GM23338 (cell line): ENCODE results near the gene TRIOBP. TPM values are rescaled to one million over a fixed set of nuclear protein-coding genes. Genes with fewer than 3 reads are reported as not detected.

Experiments used
- ATAC-seq: fragments of 200-7000 bp; cut with Tn5 transposase; 3 replicates; pipeline ENCODE4 v1.9.1; 2020
- DNase-seq: peaks from one replicate; pipeline ENCODE4 v3.0.0-alpha.2; 2015; ENCODE audit warnings: low spot score
- H2AFZ ChIP-seq: fragments of 200-600 bp; sonication (generic); 2 replicates; pipeline ENCODE4 v1.8.0; 2016; ENCODE audit warnings: antibody characterized with exemption, mild to moderate bottlenecking, moderate library complexity
- H3F3A ChIP-seq: fragments of 200-600 bp; sonication (generic); replicated peaks from 2 replicates; pipeline ENCODE4 v1.8.0; 2017; ENCODE audit warnings: antibody characterized with exemption, mixed run types, low read depth
- H3K27ac ChIP-seq: fragments of 200-600 bp; sonication (generic); 2 replicates; pipeline ENCODE4 v1.6.1; 2016; ENCODE audit warnings: low read depth
- H3K27me3 ChIP-seq: fragments of 200-600 bp; sonication (generic); 2 replicates; pipeline ENCODE4 v1.8.0; 2016; ENCODE audit warnings: mild to moderate bottlenecking, mixed run types, moderate library complexity; ENCODE audit not compliant: insufficient read depth
- H3K36me3 ChIP-seq: fragments of 200-600 bp; sonication (generic); 2 replicates; pipeline ENCODE4 v1.8.0; 2016; ENCODE audit warnings: mild to moderate bottlenecking; ENCODE audit not compliant: insufficient read depth
- H3K4me1 ChIP-seq: fragments of 200-600 bp; sonication (generic); 2 replicates; pipeline ENCODE4 v1.8.0; 2016; ENCODE audit warnings: mild to moderate bottlenecking, moderate library complexity; ENCODE audit not compliant: insufficient read depth
- H3K4me2 ChIP-seq: fragments of 200-600 bp; sonication (generic); 2 replicates; pipeline ENCODE4 v1.7.1; 2017; ENCODE audit warnings: mixed run types
- H3K4me3 ChIP-seq: fragments of 200-600 bp; sonication (generic); 2 replicates; pipeline ENCODE4 v1.6.1; 2016; ENCODE audit warnings: mixed run types
- H3K79me2 ChIP-seq: fragments of 200-600 bp; sonication (generic); replicated peaks from 2 replicates; pipeline ENCODE4 v1.8.0; 2017; ENCODE audit warnings: mild to moderate bottlenecking; ENCODE audit not compliant: insufficient read depth
- H3K9me2 ChIP-seq: fragments of 200-600 bp; sonication (generic); 2 replicates; pipeline ENCODE4 v1.8.0; 2017; ENCODE audit not compliant: insufficient read depth
- H4K20me1 ChIP-seq: fragments of 200-600 bp; sonication (generic); replicated peaks from 2 replicates; pipeline ENCODE4 v1.8.0; 2017; ENCODE audit warnings: mild to moderate bottlenecking; ENCODE audit not compliant: insufficient read depth
- H3K27ac Mint-ChIP-seq: 2 replicates; pipeline ENCODE4 v1.8.0; 2020; ENCODE audit warnings: inconsistent platforms, mild to moderate bottlenecking, moderate library complexity, mixed read lengths
- H3K27me3 Mint-ChIP-seq: 3 replicates; pipeline ENCODE4 v1.8.0; 2022; ENCODE audit warnings: low read depth, mild to moderate bottlenecking, moderate library complexity, mixed read lengths, inconsistent platforms; ENCODE audit not compliant: insufficient read depth, poor library complexity
- H3K36me3 Mint-ChIP-seq: 3 replicates; pipeline ENCODE4 v1.8.0; 2021; ENCODE audit warnings: low read depth, mild to moderate bottlenecking, inconsistent platforms, moderate library complexity, mixed read lengths
- H3K4me1 Mint-ChIP-seq: 3 replicates; pipeline ENCODE4 v1.8.0; 2020; ENCODE audit warnings: mild to moderate bottlenecking, inconsistent platforms, mixed read lengths
- H3K4me3 Mint-ChIP-seq: 3 replicates; pipeline ENCODE4 v1.8.0; 2021; ENCODE audit warnings: moderate library complexity, mild to moderate bottlenecking, inconsistent platforms, mixed read lengths
- H3K9me3 Mint-ChIP-seq: 3 replicates; pipeline ENCODE4 v1.8.0; 2020; ENCODE audit warnings: moderate library complexity, mild to moderate bottlenecking, inconsistent platforms, mixed read lengths
- CREB1 ChIP-seq: fragments of 250-450 bp; sonication (Bioruptor Pico); IDR thresholded peaks from 2 replicates; pipeline ENCODE4 v1.5.0; 2020; ENCODE audit warnings: low read depth, mild to moderate bottlenecking, moderate library complexity
- CTCF ChIP-seq, 2 experiments: fragments of 200-600 bp in 1 of 2; sonication (generic) in 1 of 2; conservative IDR thresholded peaks; 2 replicates each; pipeline versions ENCODE4 v1.5.1 to v1.6.1; 2016 to 2017; ENCODE audit warnings: antibody characterized with exemption in 2 of 2, low read depth in 2 of 2, mild to moderate bottlenecking in 2 of 2, moderate library complexity in 1 of 2
- ETS1 ChIP-seq: IDR thresholded peaks from 2 replicates; pipeline ENCODE4 v1.6.1; 2016; ENCODE audit warnings: antibody characterized with exemption
- EZH2phosphoT487 ChIP-seq: fragments of 200-600 bp; sonication (generic); IDR thresholded peaks from one replicate; pipeline ENCODE4 v1.8.1; 2018; ENCODE audit warnings: antibody characterized with exemption; ENCODE audit not compliant: unreplicated experiment
- JUNB ChIP-seq: IDR thresholded peaks from one replicate; pipeline ENCODE4 v1.6.1; 2016; ENCODE audit warnings: antibody characterized with exemption; ENCODE audit not compliant: unreplicated experiment
- NANOG ChIP-seq: IDR thresholded peaks from 2 replicates; pipeline ENCODE4 v1.6.1; 2016; ENCODE audit warnings: antibody characterized with exemption, borderline replicate concordance
- POLR2AphosphoS5 ChIP-seq: IDR thresholded peaks from 2 replicates; pipeline ENCODE4 v1.6.1; 2016; ENCODE audit warnings: antibody characterized with exemption, low read depth
- REST ChIP-seq: IDR thresholded peaks from one replicate; pipeline ENCODE4 v1.6.1; 2018; ENCODE audit warnings: antibody characterized with exemption; ENCODE audit not compliant: unreplicated experiment
- STAT1 ChIP-seq: IDR thresholded peaks from one replicate; pipeline ENCODE4 v1.6.1; 2016; ENCODE audit warnings: antibody characterized with exemption; ENCODE audit not compliant: unreplicated experiment
- ZNF114 ChIP-seq: fragments of 250-450 bp; sonication (Bioruptor Pico); IDR thresholded peaks from 2 replicates; pipeline ENCODE4 v1.5.0; 2020; ENCODE audit warnings: mild to moderate bottlenecking, moderate library complexity
- ZNF331 ChIP-seq: fragments of 250-450 bp; sonication (Bioruptor Pico); IDR thresholded peaks from 2 replicates; pipeline ENCODE4 v1.5.0; 2020; ENCODE audit warnings: low read depth, mild to moderate bottlenecking, moderate library complexity
- ZNF462 ChIP-seq: fragments of 250-450 bp; sonication (Bioruptor Pico); IDR thresholded peaks from 2 replicates; pipeline ENCODE4 v1.5.0; 2020; ENCODE audit warnings: mild to moderate bottlenecking, moderate library complexity
- polyA plus RNA-seq: library from polyadenylated mRNA; unstranded; fragments of >200 nt; fragmentation: Nextera tagmentation; extraction: Ambion mirVana; gene quantifications from 2 replicates; pipeline ENCODE4 v1.2.1, GENCODE V29; 2016
- total RNA-seq: library from RNA; depleted of rRNA; stranded (reverse); fragments of >200 nt; shearing (Covaris generic); gene quantifications from 2 replicates; pipeline ENCODE4 v1.2.3, GENCODE V29; 2014

TRIOBP gene
- total and polyA plus RNA-seq, 2 experiments from 2014 or later: 21.4 to 48.4 TPM

- no peak for TF ChIP-seq ETS1
- TF ChIP-seq ZNF462: no peak
- TF ChIP-seq NANOG: no peak
- no peak for TF ChIP-seq CREB1 (CRISPR knock-in tag)
Measured at GRCh38 chr22:37763012-37763411, 66.2 kb downstream of the TRIOBP start (continued).

GRCh38 chr22:37763652-37764051, 66.8 kb downstream of the TRIOBP start:
- no peaks in the 10 kb centered on the region for H4K20me1 ChIP-seq
- no peaks in the 10 kb centered on the region for H3K4me1 ChIP-seq
- no peaks in the 10 kb centered on the region; the same call in 1 of the 2 replicates for H3K36me3 ChIP-seq
- DNase-seq (no peak), ATAC-seq (no peak)
- no peaks in the 10 kb centered on the region for H3F3A ChIP-seq
- H3K27me3 ChIP-seq: no peaks in the 10 kb centered on the region
- no peak overlapping the region for H2AFZ ChIP-seq
- H3K27ac ChIP-seq: no peak overlapping the region
- no peak overlapping the region for H3K27ac Mint-ChIP-seq
- no peak overlapping the region for H3K4me2 ChIP-seq
- H3K36me3 Mint-ChIP-seq: peaks cover 28% of the 10 kb centered on the region
- no peak overlapping the region for H3K4me3 ChIP-seq
- no peaks in the 10 kb centered on the region for H3K4me1 Mint-ChIP-seq
- no peaks in the 10 kb centered on the region for H3K79me2 ChIP-seq
- H3K9me3 Mint-ChIP-seq: no peaks in the 10 kb centered on the region
- H3K4me3 Mint-ChIP-seq: no peak overlapping the region
- no peaks in the 10 kb centered on the region for H3K9me2 ChIP-seq
- H3K27me3 Mint-ChIP-seq: peaks cover 10% of the 10 kb centered on the region
- TF ChIP-seq ZNF114 (CRISPR knock-in tag) (no peak), ZNF331 (CRISPR knock-in tag) (no peak), EZH2phosphoT487 (no peak), NANOG (no peak), CTCF (conservative IDR thresholded peaks at IDR 0.05; ENCODE audit: low read depth in 2 of 2) (no peak), JUNB (no peak), POLR2AphosphoS5 (no peak), REST (no peak), ETS1 (no peak), STAT1 (no peak), CREB1 (CRISPR knock-in tag) (no peak)
